Stimulated activated CD4-positive, alpha-beta T cell treated with anti-CD3 and anti-CD28 coated beads, Interleukin-1b, Interleukin-23, amount 100 ng/mL, for 4 hours (primary cell): ENCODE results near the gene PORCN.

Experiments
- DNase-seq, 2 donors: peaks; one replicate each; pipeline ENCODE4 v3.0.0-alpha.2; 2020; ENCODE audit warnings: low read depth in 2 of 2

PORCN gene

DNA sequence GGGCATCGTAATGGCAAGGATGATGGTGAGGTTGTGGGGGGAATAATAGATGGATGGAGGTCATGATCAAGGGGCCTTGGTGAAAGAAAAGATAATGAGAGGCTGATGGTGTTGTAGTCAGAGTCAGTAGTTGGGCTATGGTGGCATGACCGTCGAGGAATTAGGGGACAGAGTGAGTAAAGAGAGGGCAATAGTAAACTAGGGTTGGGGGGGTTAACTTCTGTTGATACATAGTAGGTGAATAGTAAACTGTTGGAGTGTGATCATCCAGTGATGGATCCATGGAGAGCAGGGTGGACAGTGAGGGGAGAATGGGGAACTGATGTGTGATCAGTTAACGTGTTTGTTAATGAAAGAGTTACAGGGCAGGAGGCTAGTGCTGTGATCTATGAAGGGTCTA is 31.9 kb upstream of the PORCN start:
- DNase-seq: no peak

DNA sequence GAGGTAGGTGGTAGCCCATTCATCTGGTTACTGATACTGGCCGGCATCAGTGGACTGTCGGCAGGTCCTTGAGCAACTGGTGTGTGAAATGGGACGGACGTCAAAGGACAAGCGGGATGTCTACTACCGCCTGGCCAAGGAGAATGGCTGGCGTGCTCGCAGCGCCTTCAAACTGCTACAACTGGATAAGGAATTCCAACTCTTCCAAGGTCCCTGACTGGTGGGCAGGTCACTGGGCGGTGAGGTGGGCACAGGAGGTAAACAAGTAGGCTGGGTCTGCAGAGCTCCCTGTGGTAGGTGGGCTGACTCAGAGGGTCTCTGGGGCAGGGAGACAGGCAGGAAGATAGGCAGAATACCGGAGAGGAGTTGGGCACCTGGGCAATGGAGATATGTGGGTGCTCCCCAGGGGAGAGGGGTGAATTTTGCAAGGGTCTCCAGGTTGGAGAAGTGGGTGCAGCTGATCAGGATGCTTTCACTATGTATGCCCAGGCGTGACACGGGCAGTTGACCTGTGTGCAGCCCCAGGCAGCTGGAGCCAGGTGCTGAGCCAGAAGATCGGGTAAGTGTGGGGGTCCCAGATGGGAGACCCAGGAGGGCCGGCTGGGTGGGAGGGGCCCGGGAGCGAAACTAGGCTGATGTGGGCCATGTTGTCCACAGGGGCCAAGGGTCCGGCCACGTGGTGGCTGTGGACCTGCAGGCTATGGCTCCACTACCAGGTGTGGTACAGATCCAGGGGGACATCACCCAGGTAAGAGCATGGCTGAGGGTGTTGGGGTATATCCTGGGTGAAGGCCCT is 30.6 kb upstream of the PORCN start:
- DNase-seq: no peak

DNA sequence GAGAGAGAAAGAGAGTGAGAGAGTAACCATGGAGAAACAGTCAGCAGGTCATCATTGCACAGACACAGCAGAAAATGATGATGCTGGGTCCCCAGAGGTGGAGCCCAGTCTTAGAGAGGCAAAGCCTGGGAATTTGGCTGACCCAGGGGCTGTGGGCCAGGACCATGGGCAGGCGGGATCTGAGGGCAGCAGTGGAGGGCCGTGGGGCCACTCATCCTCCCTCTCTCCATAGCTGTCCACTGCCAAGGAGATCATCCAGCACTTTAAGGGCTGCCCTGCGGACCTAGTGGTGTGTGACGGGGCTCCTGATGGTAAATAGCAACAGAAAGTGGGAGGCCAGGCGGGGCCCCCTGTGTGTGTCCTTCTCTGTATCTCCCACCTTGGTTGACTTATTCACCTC is 30.0 kb upstream of the PORCN start:
- DNase-seq: no peak

DNA sequence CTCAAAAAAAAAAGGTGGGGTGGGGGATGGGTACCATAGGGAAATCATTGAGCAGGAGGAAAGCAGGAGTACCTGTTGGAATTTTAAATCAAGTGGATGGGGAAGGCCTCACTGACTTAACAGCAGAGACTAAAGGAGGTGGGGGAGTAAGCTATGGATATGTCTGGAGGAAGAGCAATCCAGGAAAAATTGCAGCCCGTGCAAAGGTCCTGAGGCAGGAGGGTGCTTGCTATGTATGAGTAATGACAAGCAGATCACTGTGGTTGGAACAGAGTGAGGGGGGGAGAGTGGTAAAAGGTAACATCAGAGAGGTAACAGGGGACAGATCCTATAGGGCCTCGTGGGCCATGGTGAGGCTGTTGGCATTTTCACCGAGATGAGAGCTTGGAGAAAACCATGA is 28.6 kb upstream of the PORCN start:
- no peak for DNase-seq

GRCh38 chrX:48480583-48480982 is 28.2 kb upstream of the PORCN start:
- DNase-seq: no peak

GRCh38 chrX:48482526-48482925 is 26.3 kb upstream of the PORCN start:
- DNase-seq: no peak

DNA sequence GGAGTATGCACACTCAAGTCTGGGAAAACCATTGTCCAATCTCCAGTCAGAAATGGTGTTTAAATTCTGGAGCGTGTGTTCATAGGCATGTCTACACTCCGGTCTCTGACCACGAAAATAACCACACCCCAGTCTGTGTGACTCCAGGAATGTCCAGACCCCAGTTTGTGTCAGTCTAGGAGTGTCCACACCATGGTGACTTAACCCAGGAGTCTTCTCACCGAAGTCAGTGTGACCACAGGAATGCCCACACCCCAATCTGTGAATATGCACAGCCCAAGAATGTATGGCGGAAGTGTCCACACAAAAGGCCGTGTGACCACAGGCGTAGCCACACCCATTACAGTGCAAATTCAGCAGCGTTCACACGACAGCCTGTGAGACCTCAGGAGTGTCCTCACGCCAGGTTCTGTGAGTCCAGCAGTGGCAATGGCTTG is 21.4 kb upstream of the PORCN start:
- DNase-seq: no peak

GRCh38 chrX:48488034-48488433 is 20.8 kb upstream of the PORCN start:
- DNase-seq: no peak

- no peak for DNase-seq
Observed at GRCh38 chrX:48489296-48489695, 19.5 kb upstream of the PORCN start.

DNA sequence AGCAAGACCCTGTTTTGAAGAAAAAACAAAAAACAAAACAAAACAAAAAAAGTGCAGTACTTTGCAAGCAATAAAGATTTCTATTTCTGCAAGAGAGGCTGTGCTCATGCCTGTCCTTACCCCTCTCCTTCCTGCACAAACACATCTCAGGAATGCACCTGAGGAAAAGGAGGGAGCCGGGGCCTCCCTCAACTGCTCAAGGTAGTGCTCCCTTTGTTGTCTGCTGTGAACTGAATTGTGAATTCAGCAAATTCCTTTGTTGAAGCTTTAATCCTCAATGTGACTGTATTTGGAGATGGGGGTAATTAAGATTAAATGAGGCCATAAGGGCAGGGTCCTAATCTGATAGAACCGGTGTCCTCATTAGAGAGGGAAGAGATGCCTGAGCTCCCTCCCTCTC is 18.9 kb upstream of the PORCN start:
- no peak for DNase-seq

GRCh38 chrX:48490661-48491060 is 18.1 kb upstream of the PORCN start:
- no peak for DNase-seq

DNA sequence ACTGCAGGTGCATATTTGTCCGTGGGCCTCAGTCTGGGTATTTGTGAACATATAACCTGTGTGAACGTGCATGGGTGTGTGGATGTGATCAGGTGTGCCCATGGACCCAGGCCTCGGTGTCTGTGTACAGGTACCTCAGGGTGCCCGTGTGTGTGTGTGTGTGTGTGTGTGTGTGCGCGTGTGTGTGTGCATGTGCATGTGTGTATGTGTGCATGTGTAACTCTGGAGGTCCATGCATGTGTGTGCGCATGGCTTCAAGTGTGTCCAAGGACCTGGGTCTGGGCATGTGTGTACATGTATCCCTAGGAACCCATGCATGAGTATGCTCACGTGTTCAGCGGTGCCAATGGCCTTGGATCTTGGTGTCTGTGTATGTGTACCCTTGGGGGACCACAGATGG is 17.0 kb upstream of the PORCN start:
- DNase-seq: no peak

GRCh38 chrX:48492293-48492910 is 16.4 kb upstream of the PORCN start:
- DNase-seq: no peak

GRCh38 chrX:48493890-48494364 is 14.9 kb upstream of the PORCN start:
- DNase-seq: no peak

GRCh38 chrX:48496660-48497059 is 12.1 kb upstream of the PORCN start:
- DNase-seq: no peak

- no peak for DNase-seq
Observed at GRCh38 chrX:48497871-48498270, 10.9 kb upstream of the PORCN start.

- DNase-seq: no peak
Observed at GRCh38 chrX:48498374-48498809, 10.4 kb upstream of the PORCN start.

GRCh38 chrX:48504261-48504660 is 4.5 kb upstream of the PORCN start:
- DNase-seq: no peak

DNA sequence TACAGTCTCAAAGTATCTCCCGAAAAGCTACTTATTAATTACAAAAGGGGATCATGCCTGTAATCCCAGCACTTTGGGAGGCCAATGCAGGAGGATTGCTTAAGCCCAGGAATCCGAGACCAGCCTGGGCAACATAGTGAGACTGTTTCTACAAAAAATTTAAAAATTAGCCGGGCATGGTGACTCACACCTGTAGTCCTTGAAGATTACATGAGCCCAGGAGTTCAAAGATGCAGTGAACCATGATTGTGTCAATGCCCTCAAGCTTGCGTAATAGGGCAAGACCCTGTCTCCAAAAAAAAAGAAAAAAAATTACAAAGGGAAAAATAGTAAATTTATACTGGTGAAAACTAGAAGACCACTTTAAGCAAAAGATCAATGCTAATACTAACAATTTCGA is 3.3 kb upstream of the PORCN start:
- DNase-seq: no peak

- DNase-seq: no peak
Observed at GRCh38 chrX:48507246-48507645, 1.5 kb upstream of the PORCN start.

DNA sequence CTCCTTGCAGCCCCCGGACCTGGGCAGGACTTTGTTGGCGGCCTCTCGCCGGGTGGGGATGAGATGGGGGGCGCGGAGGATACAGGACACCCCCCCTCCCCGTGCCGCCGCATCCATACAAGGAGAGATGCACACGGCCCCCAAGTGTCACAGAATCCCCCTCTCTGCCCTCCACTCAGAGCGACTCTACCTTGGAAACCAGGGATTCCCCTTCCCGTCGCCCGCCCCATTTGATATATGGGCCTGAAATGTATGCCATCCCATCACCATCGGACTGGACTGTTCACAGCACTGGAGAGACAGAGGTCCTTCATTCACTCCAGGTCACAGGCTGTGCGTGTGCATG is 426 bp downstream of the PORCN start:
- no peak for DNase-seq

GRCh38 chrX:48509619-48510018 is 827 bp downstream of the PORCN start:
- no peak for DNase-seq

GRCh38 chrX:48511560-48511959 is 2.8 kb downstream of the PORCN start:
- no peak for DNase-seq
